Endodermal cell (in vitro differentiated cells): Measurements from ENCODE around the gene ATP2B2. TPM values are rescaled to one million over a fixed set of nuclear protein-coding genes. Genes with fewer than 3 reads are reported as not detected.

Source experiments
- DNase-seq: peaks from one replicate; pipeline ENCODE4 v3.0.0-alpha.2; 2017
- H3K27ac ChIP-seq: 2 replicates; pipeline ENCODE4 v1.5.1; 2013; ENCODE audit warnings: mild to moderate bottlenecking, low read depth, low read length, moderate library complexity
- H3K27me3 ChIP-seq: 2 replicates; pipeline ENCODE4 v1.6.1; 2013; ENCODE audit warnings: mild to moderate bottlenecking, low read length, moderate library complexity; ENCODE audit not compliant: insufficient read depth, control insufficient read depth, poor library complexity, severe bottlenecking
- H3K36me3 ChIP-seq: 2 replicates; pipeline ENCODE4 v1.7.0; 2013; ENCODE audit warnings: mild to moderate bottlenecking, low read length, moderate library complexity; ENCODE audit not compliant: control insufficient read depth, insufficient read depth
- H3K4me1 ChIP-seq: one replicate; pipeline ENCODE4 v1.7.0; 2013; ENCODE audit warnings: low read length; ENCODE audit not compliant: control insufficient read depth, insufficient read depth
- H3K4me3 ChIP-seq: 2 replicates; pipeline ENCODE4 v1.5.1; 2013; ENCODE audit warnings: mild to moderate bottlenecking, low read length, moderate library complexity
- H3K9ac ChIP-seq: 2 replicates; pipeline ENCODE4 v1.6.1; 2013; ENCODE audit warnings: mild to moderate bottlenecking, low read length, moderate library complexity; ENCODE audit not compliant: poor library complexity, severe bottlenecking; ENCODE audit errors: extremely low read depth
- H3K9me3 ChIP-seq: 2 replicates; pipeline ENCODE4 v1.6.1; 2013; ENCODE audit warnings: mild to moderate bottlenecking, low read length, moderate library complexity; ENCODE audit not compliant: control insufficient read depth
- H3K27ac Mint-ChIP-seq: 2 replicates; pipeline ENCODE4 v1.8.0; 2020; ENCODE audit warnings: mixed read lengths
- H3K27me3 Mint-ChIP-seq: 2 replicates; pipeline ENCODE4 v1.8.0; 2021; ENCODE audit warnings: mild to moderate bottlenecking, mixed read lengths; ENCODE audit not compliant: insufficient read depth
- H3K36me3 Mint-ChIP-seq: 2 replicates; pipeline ENCODE4 v1.8.0; 2020; ENCODE audit warnings: low read depth, mixed read lengths
- H3K4me1 Mint-ChIP-seq: 2 replicates; pipeline ENCODE4 v1.8.0; 2020; ENCODE audit warnings: mixed read lengths
- H3K4me3 Mint-ChIP-seq: 2 replicates; pipeline ENCODE4 v1.8.0; 2020; ENCODE audit warnings: mild to moderate bottlenecking, moderate library complexity, mixed read lengths
- H3K9me3 Mint-ChIP-seq: 2 replicates; pipeline ENCODE4 v1.8.0; 2020; ENCODE audit warnings: mild to moderate bottlenecking, mixed read lengths
- WGBS, 2 experiments: methylation state at CpG; one replicate each; pipeline versions ENCODE4 v1.1.5 to v1.1.7; 2013; ENCODE audit warnings: missing lambda C conversion rate in 2 of 2, mixed read lengths in 1 of 2; ENCODE audit not compliant: insufficient coverage in 1 of 2, insufficient read length in 1 of 2; 5-methylcytosine and 5-hydroxymethylcytosine counted together
- total RNA-seq, 2 donors: library from RNA; stranded (reverse); fragmentation: NEBNext Ultra II Directional in 1 of 2; extraction: Animal tissue kit (Norgen Biotek cat#: 25700) in 1 of 2; gene quantifications; 2 replicates in 1 of 2; 3 replicates in 1 of 2; pipeline ENCODE4 v1.2.1, GENCODE V29; 2021
- TF ChIP-seq, protein P1 (sequence below): fragments of 200-600 bp; sonication (generic); conservative IDR thresholded peaks from 2 replicates; pipeline ENCODE4 v1.5.0; 2021; ENCODE audit warnings: antibody characterized with exemption, mild to moderate bottlenecking

The ATP2B2 gene
- total RNA-seq, 2 donors from 2014 or later: 0.09 TPM; not detected in 1

- no peaks in the 10 kb centered on the region for H3K4me1 ChIP-seq
- peaks cover 14% of the 10 kb centered on the region for H3K27me3 Mint-ChIP-seq
- WGBS, 2 experiments: 49 to 50% methylated on average over 1 to 5 of the region's 5 CpGs
- TF ChIP-seq, protein P1, sequence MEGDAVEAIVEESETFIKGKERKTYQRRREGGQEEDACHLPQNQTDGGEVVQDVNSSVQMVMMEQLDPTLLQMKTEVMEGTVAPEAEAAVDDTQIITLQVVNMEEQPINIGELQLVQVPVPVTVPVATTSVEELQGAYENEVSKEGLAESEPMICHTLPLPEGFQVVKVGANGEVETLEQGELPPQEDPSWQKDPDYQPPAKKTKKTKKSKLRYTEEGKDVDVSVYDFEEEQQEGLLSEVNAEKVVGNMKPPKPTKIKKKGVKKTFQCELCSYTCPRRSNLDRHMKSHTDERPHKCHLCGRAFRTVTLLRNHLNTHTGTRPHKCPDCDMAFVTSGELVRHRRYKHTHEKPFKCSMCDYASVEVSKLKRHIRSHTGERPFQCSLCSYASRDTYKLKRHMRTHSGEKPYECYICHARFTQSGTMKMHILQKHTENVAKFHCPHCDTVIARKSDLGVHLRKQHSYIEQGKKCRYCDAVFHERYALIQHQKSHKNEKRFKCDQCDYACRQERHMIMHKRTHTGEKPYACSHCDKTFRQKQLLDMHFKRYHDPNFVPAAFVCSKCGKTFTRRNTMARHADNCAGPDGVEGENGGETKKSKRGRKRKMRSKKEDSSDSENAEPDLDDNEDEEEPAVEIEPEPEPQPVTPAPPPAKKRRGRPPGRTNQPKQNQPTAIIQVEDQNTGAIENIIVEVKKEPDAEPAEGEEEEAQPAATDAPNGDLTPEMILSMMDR: no peak
- no peak overlapping the region for H3K4me3 ChIP-seq
- no peak overlapping the region for H3K4me3 Mint-ChIP-seq
- no peaks in the 10 kb centered on the region for H3K36me3 Mint-ChIP-seq
- H3K9ac ChIP-seq: no peak overlapping the region
- H3K9me3 Mint-ChIP-seq: no peaks in the 10 kb centered on the region
- no peaks in the 10 kb centered on the region for H3K36me3 ChIP-seq
- peaks cover 19% of the 10 kb centered on the region for H3K27me3 ChIP-seq
- no peak overlapping the region for H3K27ac ChIP-seq
- DNase-seq: peak; percentile 99
- no peaks in the 10 kb centered on the region for H3K4me1 Mint-ChIP-seq
- no peak overlapping the region for H3K27ac Mint-ChIP-seq
- H3K9me3 ChIP-seq: no peaks in the 10 kb centered on the region
Measured at GRCh38 chr3:10459954-10460754, 45.2 kb downstream of the ATP2B2 start.

- H3K27ac Mint-ChIP-seq: no peak overlapping the region
- Histone ChIP-seq H3K9me3 (no peaks in the 10 kb centered on the region), H3K27me3 (peaks cover 24% of the 10 kb centered on the region), H3K36me3 (no peaks in the 10 kb centered on the region), H3K27ac (no peak overlapping the region), H3K4me1 (no peaks in the 10 kb centered on the region), H3K9ac (no peak overlapping the region), H3K4me3 (no peak overlapping the region)
- H3K27me3 Mint-ChIP-seq: peaks cover 20% of the 10 kb centered on the region
- DNase-seq: no peak
- TF ChIP-seq, protein P1: no peak
- no peak overlapping the region for H3K4me3 Mint-ChIP-seq
- no peaks in the 10 kb centered on the region for H3K4me1 Mint-ChIP-seq
- WGBS, 2 experiments: 44 to 53% methylated on average over 2 to 3 of the region's 3 CpGs
- no peaks in the 10 kb centered on the region for H3K9me3 Mint-ChIP-seq
- H3K36me3 Mint-ChIP-seq: no peaks in the 10 kb centered on the region
Measured at GRCh38 chr3:10457560-10457959, 47.8 kb downstream of the ATP2B2 start.

- Histone ChIP-seq H3K27me3 (peaks cover 30% of the 10 kb centered on the region), H3K4me3 (no peak overlapping the region), H3K9ac (no peak overlapping the region), H3K9me3 (no peaks in the 10 kb centered on the region), H3K36me3 (no peaks in the 10 kb centered on the region), H3K4me1 (no peaks in the 10 kb centered on the region), H3K27ac (no peak overlapping the region)
- 69 to 80% methylated on average over 1 to 2 of the region's 2 CpGs for WGBS, 2 experiments
- H3K27ac Mint-ChIP-seq: no peak overlapping the region
- H3K9me3 Mint-ChIP-seq: no peaks in the 10 kb centered on the region
- TF ChIP-seq, protein P1: no peak
- H3K36me3 Mint-ChIP-seq: no peaks in the 10 kb centered on the region
- H3K4me1 Mint-ChIP-seq: no peaks in the 10 kb centered on the region
- no peak overlapping the region for H3K4me3 Mint-ChIP-seq
- H3K27me3 Mint-ChIP-seq: peaks cover 20% of the 10 kb centered on the region
- DNase-seq: no peak
Measured at GRCh38 chr3:10456981-10457380, 48.4 kb downstream of the ATP2B2 start.
